HepG2 (cell line): Measurements from ENCODE around the gene ASTN1.

ENCODE experiments used
- CBX5 ChIP-seq: sonication (generic); formaldehyde crosslinking; IDR thresholded peaks from 2 replicates; pipeline ENCODE4 v1.4.0; 2020; ENCODE audit warnings: missing genetic modification reagents, borderline replicate concordance
- FOSL1 ChIP-seq: sonication (generic); formaldehyde crosslinking; IDR thresholded peaks from 2 replicates; pipeline ENCODE4 v1.9.0; 2021; ENCODE audit warnings: missing genetic modification reagents, borderline replicate concordance
- MATR3 ChIP-seq: sonication (generic); formaldehyde crosslinking; IDR thresholded peaks from 2 replicates; pipeline ENCODE4 v1.4.0; 2020; ENCODE audit warnings: missing genetic modification reagents
- ZFX ChIP-seq: sonication (generic); formaldehyde crosslinking; IDR thresholded peaks from 2 replicates; pipeline ENCODE4 v1.4.0; 2020; ENCODE audit warnings: mild to moderate bottlenecking, low read depth, missing genetic modification reagents, moderate library complexity
- TF ChIP-seq, protein P1 (sequence below): sonication (generic); formaldehyde crosslinking; IDR thresholded peaks from 2 replicates; pipeline ENCODE4 v1.5.0; 2020; ENCODE audit warnings: mild to moderate bottlenecking, missing genetic modification reagents, moderate library complexity
- TF ChIP-seq, protein P2 (sequence below): sonication (generic); formaldehyde crosslinking; IDR thresholded peaks from 2 replicates; pipeline ENCODE4 v1.4.0; 2020; ENCODE audit warnings: missing genetic modification reagents

DNA sequence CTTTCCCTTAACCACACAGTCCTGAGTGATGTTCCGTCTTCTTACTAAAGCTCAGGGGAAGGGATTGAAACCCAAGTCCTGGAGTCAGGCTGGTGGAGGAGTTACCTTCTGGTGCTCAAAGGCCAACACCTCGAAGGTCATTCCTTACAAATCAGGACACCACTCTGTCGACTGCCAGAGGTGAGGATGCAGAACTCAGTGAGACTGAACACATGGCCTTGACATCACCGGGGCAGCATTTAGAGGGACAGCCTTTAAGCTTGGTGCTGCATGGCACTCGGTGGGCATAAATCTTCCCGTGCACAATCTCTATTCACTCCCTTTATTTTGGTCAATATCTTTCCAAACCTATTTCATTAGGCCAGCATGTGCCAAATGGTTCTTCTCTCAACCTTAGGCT is 130.9 kb downstream of the ASTN1 start:
- no peak for TF ChIP-seq MATR3 (CRISPR knock-in tag)
- TF ChIP-seq, protein P1, sequence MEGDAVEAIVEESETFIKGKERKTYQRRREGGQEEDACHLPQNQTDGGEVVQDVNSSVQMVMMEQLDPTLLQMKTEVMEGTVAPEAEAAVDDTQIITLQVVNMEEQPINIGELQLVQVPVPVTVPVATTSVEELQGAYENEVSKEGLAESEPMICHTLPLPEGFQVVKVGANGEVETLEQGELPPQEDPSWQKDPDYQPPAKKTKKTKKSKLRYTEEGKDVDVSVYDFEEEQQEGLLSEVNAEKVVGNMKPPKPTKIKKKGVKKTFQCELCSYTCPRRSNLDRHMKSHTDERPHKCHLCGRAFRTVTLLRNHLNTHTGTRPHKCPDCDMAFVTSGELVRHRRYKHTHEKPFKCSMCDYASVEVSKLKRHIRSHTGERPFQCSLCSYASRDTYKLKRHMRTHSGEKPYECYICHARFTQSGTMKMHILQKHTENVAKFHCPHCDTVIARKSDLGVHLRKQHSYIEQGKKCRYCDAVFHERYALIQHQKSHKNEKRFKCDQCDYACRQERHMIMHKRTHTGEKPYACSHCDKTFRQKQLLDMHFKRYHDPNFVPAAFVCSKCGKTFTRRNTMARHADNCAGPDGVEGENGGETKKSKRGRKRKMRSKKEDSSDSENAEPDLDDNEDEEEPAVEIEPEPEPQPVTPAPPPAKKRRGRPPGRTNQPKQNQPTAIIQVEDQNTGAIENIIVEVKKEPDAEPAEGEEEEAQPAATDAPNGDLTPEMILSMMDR = no peak
- TF ChIP-seq, protein P2, sequence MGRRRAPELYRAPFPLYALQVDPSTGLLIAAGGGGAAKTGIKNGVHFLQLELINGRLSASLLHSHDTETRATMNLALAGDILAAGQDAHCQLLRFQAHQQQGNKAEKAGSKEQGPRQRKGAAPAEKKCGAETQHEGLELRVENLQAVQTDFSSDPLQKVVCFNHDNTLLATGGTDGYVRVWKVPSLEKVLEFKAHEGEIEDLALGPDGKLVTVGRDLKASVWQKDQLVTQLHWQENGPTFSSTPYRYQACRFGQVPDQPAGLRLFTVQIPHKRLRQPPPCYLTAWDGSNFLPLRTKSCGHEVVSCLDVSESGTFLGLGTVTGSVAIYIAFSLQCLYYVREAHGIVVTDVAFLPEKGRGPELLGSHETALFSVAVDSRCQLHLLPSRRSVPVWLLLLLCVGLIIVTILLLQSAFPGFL (CRISPR knock-in tag) = no peak
- TF ChIP-seq FOSL1 = no peak
- no peak for TF ChIP-seq ZFX
- no peak for TF ChIP-seq CBX5 (CRISPR knock-in tag)
